ENCODE measurements around the gene OLA1.
"Not testable (repeated sequence)": the region's sequence is repeated elsewhere in the genome, so short reads cannot be mapped to it uniquely, and the experiment has no call there.

Gene OLA1

GRCh38 chr2:174248187-174248997, at the start of gene OLA1:
TSS of gene OLA1 (minus strand) at chr2:174248532. CDS start at chr2:174246815, 1,717 bp downstream.
- no peak for FAIRE-seq

- FAIRE-seq = no peak
These were observed 44.6 kb upstream of the OLA1 start for GRCh38 chr2:174292908-174293307.

GRCh38 chr2:174286172-174286571, 37.8 kb upstream of the OLA1 start:
- FAIRE-seq = no peak

- no peak for FAIRE-seq
These were observed 34.1 kb upstream of the OLA1 start for GRCh38 chr2:174282441-174282840.

- FAIRE-seq = no peak
These were observed 33.4 kb upstream of the OLA1 start for GRCh38 chr2:174281736-174282135.

- FAIRE-seq = no peak
These were observed 32.3 kb upstream of the OLA1 start for GRCh38 chr2:174280596-174280995.

GRCh38 chr2:174270263-174270662, 21.9 kb upstream of the OLA1 start:
- not testable (repeated sequence) for FAIRE-seq

- FAIRE-seq = no peak
These were observed 18.0 kb upstream of the OLA1 start for GRCh38 chr2:174266288-174266687.

- FAIRE-seq = no peak
These were observed 15.7 kb upstream of the OLA1 start for GRCh38 chr2:174263997-174264396.

GRCh38 chr2:174259981-174260380, 11.6 kb upstream of the OLA1 start:
- no peak for FAIRE-seq

- no peak for FAIRE-seq
These were observed 5.9 kb upstream of the OLA1 start for GRCh38 chr2:174254267-174254666.

- no peak for FAIRE-seq
These were observed 763 bp upstream of the OLA1 start for GRCh38 chr2:174248998-174249592.

- FAIRE-seq = no peak
These were observed 702 bp downstream of the OLA1 start for GRCh38 chr2:174247474-174248186.

GRCh38 chr2:174246944-174247381, 1.4 kb downstream of the OLA1 start:
- FAIRE-seq = no peak

GRCh38 chr2:174245628-174246027, 2.7 kb downstream of the OLA1 start:
- FAIRE-seq = not testable (repeated sequence)

GRCh38 chr2:174245065-174245464, 3.3 kb downstream of the OLA1 start:
- no peak for FAIRE-seq

- FAIRE-seq = no peak
These were observed 4.5 kb downstream of the OLA1 start for GRCh38 chr2:174243812-174244211.

- no peak for FAIRE-seq
These were observed 8.2 kb downstream of the OLA1 start for GRCh38 chr2:174240097-174240496.

GRCh38 chr2:174236429-174236828, 11.9 kb downstream of the OLA1 start:
- no peak for FAIRE-seq

GRCh38 chr2:174235680-174236079, 12.7 kb downstream of the OLA1 start:
- FAIRE-seq = no peak

- FAIRE-seq = no peak
These were observed 14.5 kb downstream of the OLA1 start for GRCh38 chr2:174233771-174234275.

- no peak for FAIRE-seq
These were observed 20.6 kb downstream of the OLA1 start for GRCh38 chr2:174227748-174228147.

- no peak for FAIRE-seq
These were observed 23.6 kb downstream of the OLA1 start for GRCh38 chr2:174224665-174225288.
